OCI-LY7 (cell line): ENCODE results near the gene TCEANC.
"Not testable (repeated sequence)": the region's sequence is repeated elsewhere in the genome, so short reads cannot be mapped to it uniquely, and the experiment has no call there.

ENCODE experiments used
- EZH2phosphoT487 ChIP-seq: fragments of 200-600 bp; sonication (generic); IDR thresholded peaks from 2 replicates; pipeline ENCODE4 v1.6.1; 2018; ENCODE audit warnings: low read depth, borderline replicate concordance, mild to moderate bottlenecking, mixed run types, antibody characterized with exemption, low read length, moderate library complexity, mixed read lengths
- TF ChIP-seq, protein P1 (sequence below): fragments of 200-600 bp; sonication (generic); conservative IDR thresholded peaks from 2 replicates; pipeline ENCODE4 v1.5.1; 2014; ENCODE audit warnings: mild to moderate bottlenecking, antibody characterized with exemption, low read length, moderate library complexity, mixed read lengths

DNA sequence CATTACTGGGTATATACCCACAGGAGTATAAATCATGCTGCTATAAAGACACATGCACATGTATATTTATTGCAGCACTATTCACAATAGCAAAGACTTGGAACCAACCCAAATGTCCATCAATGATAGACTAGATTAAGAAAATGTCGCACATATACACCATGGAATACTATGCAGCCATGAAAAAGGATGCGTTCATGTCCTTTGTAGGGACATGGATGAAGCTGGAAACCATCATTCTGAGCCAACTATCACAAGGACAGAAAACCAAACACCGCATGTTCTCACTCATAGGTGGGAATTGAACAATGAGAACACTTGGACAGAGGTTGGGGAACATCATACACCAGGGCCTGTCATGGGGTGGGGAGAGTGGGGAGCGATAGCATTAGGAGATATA lies 26.8 kb downstream of the TCEANC start:
- TF ChIP-seq, protein P1, sequence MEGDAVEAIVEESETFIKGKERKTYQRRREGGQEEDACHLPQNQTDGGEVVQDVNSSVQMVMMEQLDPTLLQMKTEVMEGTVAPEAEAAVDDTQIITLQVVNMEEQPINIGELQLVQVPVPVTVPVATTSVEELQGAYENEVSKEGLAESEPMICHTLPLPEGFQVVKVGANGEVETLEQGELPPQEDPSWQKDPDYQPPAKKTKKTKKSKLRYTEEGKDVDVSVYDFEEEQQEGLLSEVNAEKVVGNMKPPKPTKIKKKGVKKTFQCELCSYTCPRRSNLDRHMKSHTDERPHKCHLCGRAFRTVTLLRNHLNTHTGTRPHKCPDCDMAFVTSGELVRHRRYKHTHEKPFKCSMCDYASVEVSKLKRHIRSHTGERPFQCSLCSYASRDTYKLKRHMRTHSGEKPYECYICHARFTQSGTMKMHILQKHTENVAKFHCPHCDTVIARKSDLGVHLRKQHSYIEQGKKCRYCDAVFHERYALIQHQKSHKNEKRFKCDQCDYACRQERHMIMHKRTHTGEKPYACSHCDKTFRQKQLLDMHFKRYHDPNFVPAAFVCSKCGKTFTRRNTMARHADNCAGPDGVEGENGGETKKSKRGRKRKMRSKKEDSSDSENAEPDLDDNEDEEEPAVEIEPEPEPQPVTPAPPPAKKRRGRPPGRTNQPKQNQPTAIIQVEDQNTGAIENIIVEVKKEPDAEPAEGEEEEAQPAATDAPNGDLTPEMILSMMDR, result not testable (repeated sequence)
- TF ChIP-seq EZH2phosphoT487, result not testable (repeated sequence)
